ENCODE data around the gene AUTS2. TPM values are rescaled to one million over a fixed set of nuclear protein-coding genes. Genes with fewer than 3 reads are reported as not detected.

The AUTS2 gene
- total and polyA plus RNA-seq, 9 of the 15 experiments (the other 6 are each of a cell fraction or from before 2014, with no cell fraction given): 0.58 TPM; not detected in 8

DNA sequence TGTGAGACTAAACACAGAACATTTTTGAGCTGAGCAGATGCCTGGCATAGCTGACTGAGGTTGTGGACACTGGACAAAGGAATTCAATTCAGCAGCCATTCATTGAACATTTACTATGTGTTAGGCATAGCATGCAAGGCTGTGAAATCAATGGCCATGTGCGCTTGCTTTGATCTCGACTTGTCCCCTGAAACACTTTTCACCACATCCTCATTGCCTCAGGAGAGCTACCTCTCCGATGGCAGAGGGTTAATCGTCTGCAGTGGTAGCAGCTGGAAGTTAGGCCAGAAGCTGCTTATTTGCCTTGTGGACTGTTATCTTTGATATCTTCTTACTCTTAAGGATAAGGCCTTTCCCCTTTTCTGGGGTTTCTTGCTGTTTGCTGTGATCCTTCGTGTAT lies 297.8 kb downstream of the AUTS2 start:
- Histone ChIP-seq H3K27ac (ENCODE audit: extremely low read depth, low read depth, low read length) (no peak overlapping the region), H3K4me1 (replicated peaks in 1 of 2; ENCODE audit: control insufficient read depth in 2 of 2, insufficient read depth in 2 of 2, low read length in 2 of 2) (no peaks in the 10 kb centered on the region), H3K79me2 (ENCODE audit: control insufficient read depth, insufficient read depth, low read length) (no peaks in the 10 kb centered on the region), H3K27me3 (ENCODE audit: control insufficient read depth in 2 of 2, insufficient read depth in 2 of 2, low read length in 2 of 2) (no peaks in the 10 kb centered on the region), H2AFZ (ENCODE audit: low read depth, low read length) (no peak overlapping the region), H3K36me3 (ENCODE audit: control insufficient read depth, insufficient read depth, low read length) (no peaks in the 10 kb centered on the region), H3K4me2 (ENCODE audit: insufficient read depth, low read length) (no peak overlapping the region), H3K9me3 (replicated peaks; ENCODE audit: control insufficient read depth, insufficient read depth, low read depth, low read length) (no peaks in the 10 kb centered on the region), H4K20me1 (replicated peaks; ENCODE audit: control insufficient read depth, insufficient read depth, low read length) (no peaks in the 10 kb centered on the region), H3K9ac (ENCODE audit: insufficient read depth in 1 of 2, low read depth in 2 of 2, low read length in 2 of 2) (no peak overlapping the region), H3K9me1 (ENCODE audit: control insufficient read depth, insufficient read depth, low read length) (no peaks in the 10 kb centered on the region), H3K4me3 (no peak overlapping the region)
- ChIA-PET CTCF (ENCODE audit: low intra/inter-chr PET ratio) (no interaction called here), POLR2A (interaction anchor here (0.6 kb wide), 1 partner anchor 13 kb away, joined by 3 read pairs; no protein-coding TSS in a partner anchor)
- DNase-seq (ENCODE audit: extremely low read depth in 1 of 4, low spot score in 3 of 4) (no peak), ATAC-seq (no peak), FAIRE-seq (no peak)
- no peak for TF ChIP-seq ZNF583 (CRISPR knock-in tag; IDR thresholded peaks at IDR 0.05)
- TF ChIP-seq, protein P1, sequence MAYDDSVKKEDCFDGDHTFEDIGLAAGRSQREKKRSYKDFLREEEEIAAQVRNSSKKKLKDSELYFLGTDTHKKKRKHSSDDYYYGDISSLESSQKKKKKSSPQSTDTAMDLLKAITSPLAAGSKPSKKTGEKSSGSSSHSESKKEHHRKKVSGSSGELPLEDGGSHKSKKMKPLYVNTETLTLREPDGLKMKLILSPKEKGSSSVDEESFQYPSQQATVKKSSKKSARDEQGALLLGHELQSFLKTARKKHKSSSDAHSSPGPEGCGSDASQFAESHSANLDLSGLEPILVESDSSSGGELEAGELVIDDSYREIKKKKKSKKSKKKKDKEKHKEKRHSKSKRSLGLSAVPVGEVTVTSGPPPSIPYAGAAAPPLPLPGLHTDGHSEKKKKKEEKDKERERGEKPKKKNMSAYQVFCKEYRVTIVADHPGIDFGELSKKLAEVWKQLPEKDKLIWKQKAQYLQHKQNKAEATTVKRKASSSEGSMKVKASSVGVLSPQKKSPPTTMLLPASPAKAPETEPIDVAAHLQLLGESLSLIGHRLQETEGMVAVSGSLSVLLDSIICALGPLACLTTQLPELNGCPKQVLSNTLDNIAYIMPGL (CRISPR knock-in tag; IDR thresholded peaks at IDR 0.05): no peak
- no peak for TF ChIP-seq ADNP (tag; IDR thresholded peaks at IDR 0.05)
- TF ChIP-seq LCOR (CRISPR knock-in tag; IDR thresholded peaks at IDR 0.05): no peak
- TF ChIP-seq ZNF282 (CRISPR knock-in tag; IDR thresholded peaks at IDR 0.05): no peak
- no peak for TF ChIP-seq TEAD4 (IDR thresholded peaks at IDR 0.05; ENCODE audit: low read length)
- TF ChIP-seq TEAD4 (CRISPR knock-in tag; IDR thresholded peaks at IDR 0.05; ENCODE audit: borderline replicate concordance): no peak
- TF ChIP-seq HDAC1 (IDR thresholded peaks at IDR 0.05): no peak
- no peak for TF ChIP-seq MED1 (CRISPR knock-in tag; IDR thresholded peaks at IDR 0.05; ENCODE audit: borderline replicate concordance)
- no peak for TF ChIP-seq CLOCK (CRISPR knock-in tag; IDR thresholded peaks at IDR 0.05; ENCODE audit: borderline replicate concordance)
- TF ChIP-seq KDM5B (IDR thresholded peaks at IDR 0.05; ENCODE audit: insufficient replicate concordance, low read depth, low read length): no peak
- intact Hi-C loops (cut with micrococcal nuclease): no loop called here
- in situ Hi-C loops (cut with MboI): no loop called here
- WGBS (ENCODE audit: insufficient coverage, low coverage, missing lambda C conversion rate): 0% methylated on average over 5 of the region's 5 CpGs
- no TSS peak for BruUV-seq (replicated peaks)
